DMS79 (cell line): ENCODE measurements around the gene PODXL2.
"Not testable (repeated sequence)": the region's sequence is repeated elsewhere in the genome, so short reads cannot be mapped to it uniquely, and the experiment has no call there.

Experiments used
- DNase-seq: peaks from one replicate; lab custom pipeline; 2025; lab: John Stamatoyannopoulos, UW

PODXL2 gene

GRCh38 chr3:127676456-127676855 is 47.5 kb downstream of the PODXL2 start:
- DNase-seq = no peak

DNA sequence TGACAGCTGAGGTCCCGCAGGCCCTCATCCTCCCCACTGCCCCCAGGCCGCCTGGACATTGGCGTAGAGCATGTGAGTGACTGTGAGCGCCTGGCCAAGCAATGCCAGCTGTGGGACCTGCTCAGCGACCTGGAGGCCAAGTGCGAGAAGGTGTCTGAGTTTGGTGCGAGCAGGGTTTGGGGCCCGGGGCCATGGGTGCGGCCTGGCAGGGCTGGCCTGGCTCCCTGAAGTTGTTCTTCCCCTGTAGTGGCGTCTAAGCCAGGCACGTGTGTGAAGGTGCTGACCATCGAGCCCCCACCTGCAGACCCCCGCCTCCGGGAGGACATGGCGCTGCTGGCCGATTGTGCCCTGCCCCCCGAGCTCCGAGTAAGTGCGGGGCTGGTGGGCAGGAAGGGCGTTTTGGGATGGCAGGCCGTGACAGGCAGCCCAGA is 48.0 kb downstream of the PODXL2 start:
- no peak for DNase-seq

- no peak for DNase-seq
Observed at GRCh38 chr3:127677541-127678314, 48.7 kb downstream of the PODXL2 start.

- no peak for DNase-seq
Observed at GRCh38 chr3:127678315-127678599, 49.3 kb downstream of the PODXL2 start.

DNA sequence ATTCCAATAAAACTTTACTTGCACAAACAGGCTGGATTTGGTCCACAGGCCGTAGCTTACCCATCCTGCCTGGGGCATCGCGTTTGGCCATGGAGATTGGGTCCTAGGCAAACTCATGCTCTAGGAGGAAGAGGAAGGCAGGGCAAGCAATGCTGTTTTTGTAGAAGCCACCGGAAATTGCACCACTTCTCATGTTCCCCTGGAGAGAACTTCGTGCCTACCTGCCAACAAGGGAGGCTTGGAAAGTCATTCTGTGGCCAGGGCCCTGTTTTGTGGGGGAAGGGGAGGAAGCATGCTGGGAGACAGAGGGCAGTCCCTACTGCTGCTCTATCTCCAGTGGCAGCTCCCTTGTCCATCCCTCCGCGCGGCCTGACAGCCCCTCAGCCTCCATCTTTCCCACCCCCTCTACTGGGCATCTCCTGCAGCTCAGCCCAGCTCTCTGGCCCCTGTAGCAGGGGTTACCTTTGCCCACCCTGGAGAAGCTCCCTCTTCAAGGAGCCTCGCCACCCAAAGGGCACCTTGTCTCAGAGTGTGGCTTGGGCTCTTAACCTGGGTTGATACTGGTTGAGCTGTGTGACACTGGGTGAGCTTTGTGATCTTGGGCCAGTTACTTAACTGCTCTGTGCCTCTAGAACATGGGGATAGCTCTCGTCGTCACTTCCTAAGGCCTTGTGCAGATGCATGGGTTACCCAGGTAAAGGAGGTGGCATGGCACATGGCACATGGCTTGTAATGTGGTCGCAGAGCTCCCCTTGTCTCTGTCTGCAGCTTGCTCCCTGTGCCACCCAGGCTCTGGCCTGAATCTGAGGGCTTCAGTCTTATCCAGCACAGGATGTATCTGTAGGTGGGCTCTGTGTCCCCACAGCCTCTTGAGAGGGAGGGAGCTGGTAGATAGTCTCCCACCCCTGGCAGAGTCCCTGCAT is 49.9 kb downstream of the PODXL2 start:
- DNase-seq = no peak

GRCh38 chr3:127679534-127680145 is 50.7 kb downstream of the PODXL2 start:
- DNase-seq = no peak

DNA sequence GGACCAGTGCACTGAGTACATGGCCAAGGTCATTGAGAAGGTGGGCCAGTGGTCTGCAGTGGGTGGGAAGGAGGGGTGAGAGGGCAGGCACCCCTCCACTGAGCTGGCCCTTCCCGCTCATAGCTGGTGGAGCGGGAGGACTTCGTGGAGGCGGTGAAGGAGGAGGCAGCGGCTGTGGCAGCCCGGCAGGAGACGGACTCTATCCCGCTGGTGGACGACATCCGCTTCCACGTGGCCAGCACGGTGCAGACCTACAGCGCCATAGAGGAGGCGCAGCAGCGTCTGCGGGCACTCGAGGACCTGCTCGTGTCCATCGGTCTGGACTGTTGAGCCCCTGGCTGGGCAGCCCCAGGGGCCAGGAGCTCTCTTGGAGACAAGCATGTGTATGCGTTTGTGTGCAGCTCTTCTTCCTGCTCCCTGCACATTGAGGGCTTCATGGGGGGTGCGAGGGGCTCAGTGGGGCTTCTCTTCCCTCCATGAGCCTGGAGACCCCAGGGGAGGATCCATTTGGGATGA is 51.2 kb downstream of the PODXL2 start:
- DNase-seq = no peak

GRCh38 chr3:127680798-127681221 is 51.8 kb downstream of the PODXL2 start:
- DNase-seq = no peak

DNA sequence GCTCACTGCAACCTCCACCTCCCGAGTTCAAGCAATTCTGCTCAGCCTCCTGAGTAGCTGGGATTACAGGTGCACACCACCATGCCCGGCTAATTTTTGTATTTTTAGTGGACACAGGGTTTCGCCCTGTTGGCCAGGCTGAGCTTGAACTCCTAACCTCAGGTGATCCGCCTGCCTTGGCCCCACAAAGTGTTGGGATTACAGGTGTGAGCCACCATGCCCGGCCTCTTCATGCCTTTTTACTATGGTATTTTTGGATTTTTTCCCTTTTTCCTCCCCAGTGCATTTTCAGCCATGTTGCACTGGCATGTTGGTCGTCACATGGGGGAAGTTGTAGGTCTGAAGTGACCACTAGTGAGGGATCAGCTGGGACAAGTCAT is 53.2 kb downstream of the PODXL2 start:
- not testable (repeated sequence) for DNase-seq

GRCh38 chr3:127682561-127682960 is 53.6 kb downstream of the PODXL2 start:
- DNase-seq = no peak

DNA sequence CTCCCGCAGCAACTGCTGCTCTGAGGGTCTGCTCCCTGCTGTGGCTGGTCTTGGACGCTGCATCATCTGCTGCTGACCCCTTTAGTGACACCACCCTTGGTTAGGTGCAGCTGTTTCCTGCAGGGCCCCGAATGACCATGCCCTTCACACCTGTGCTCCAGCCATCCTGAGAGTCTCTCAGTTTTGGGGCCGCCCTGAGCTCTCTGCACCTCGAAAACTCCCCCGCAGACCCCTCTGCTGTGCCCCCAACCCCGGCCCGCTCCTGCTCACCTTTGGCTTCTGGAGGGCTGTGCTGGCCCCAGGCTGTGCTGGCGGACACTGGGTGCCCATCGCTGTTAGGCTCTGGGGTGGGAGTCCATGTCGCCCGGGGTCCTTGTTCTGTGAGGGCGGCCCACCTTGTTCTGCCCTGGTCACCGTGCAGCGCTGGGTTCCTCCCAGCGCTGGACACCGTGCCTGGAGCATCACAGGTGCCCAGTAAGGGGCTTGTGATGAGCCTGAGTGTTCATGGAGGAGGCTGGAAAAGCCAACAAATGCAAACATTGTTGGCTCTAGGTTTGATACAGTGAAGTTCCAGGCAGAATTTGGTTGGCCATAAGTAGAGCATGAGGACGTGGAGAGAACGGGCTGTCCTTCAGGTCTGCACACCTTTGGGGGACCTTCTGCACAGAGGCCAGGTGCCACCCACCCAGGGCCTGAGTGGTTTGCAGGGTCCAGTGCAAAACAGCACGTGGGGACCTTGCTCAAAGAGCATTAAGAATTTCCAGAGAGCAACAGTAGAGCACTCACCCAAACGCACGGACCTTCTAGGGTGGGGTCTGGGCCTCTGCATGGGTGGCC is 56.1 kb downstream of the PODXL2 start:
- no peak for DNase-seq

DNA sequence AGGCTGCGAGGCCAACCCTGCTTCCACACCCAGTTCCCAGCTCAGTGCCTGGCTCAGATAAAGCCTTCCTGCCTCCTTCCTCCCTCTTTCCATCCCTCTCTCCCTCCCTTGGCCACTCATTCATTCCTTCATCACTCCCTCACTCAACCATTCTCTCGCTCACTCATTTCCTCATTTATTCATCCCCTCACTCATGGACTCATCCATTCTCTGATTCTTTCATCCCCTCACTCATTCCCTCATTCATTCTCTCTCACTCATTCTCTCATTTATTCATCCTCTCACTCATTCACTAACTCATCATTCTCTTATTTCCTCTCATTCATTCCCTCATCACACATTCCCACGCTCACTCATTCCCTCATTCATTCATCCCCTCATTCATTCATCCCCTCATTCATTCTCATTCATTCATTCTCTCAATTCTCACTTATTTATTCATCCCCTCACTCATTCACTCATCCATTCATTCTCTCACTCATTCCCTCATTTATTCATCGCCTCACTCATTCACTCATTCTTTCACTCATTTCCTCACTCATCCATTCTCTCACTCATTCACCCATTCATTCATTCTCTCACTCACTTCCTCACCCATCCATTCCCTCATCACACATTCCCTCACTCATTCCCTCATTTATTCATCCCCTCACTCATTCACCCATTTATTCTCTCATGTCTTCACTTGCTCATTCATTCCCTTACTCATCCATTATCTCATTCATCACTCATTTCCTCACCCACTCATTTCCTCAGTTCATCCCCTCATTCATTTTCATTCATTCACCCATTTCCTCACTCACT is 56.9 kb downstream of the PODXL2 start:
- no peak for DNase-seq

- no peak for DNase-seq
Observed at GRCh38 chr3:127686512-127686894, 57.5 kb downstream of the PODXL2 start.

GRCh38 chr3:127687228-127687737 is 58.3 kb downstream of the PODXL2 start:
- no peak for DNase-seq

GRCh38 chr3:127688022-127688415 is 59.0 kb downstream of the PODXL2 start:
- no peak for DNase-seq

- no peak for DNase-seq
Observed at GRCh38 chr3:127688416-127689265, 59.7 kb downstream of the PODXL2 start.

- DNase-seq = no peak
Observed at GRCh38 chr3:127689266-127689860, 60.4 kb downstream of the PODXL2 start.

GRCh38 chr3:127690106-127690505 is 61.1 kb downstream of the PODXL2 start:
- no peak for DNase-seq

GRCh38 chr3:127690823-127691452 is 62.0 kb downstream of the PODXL2 start:
- DNase-seq = no peak
